GM18873 (cell line): ENCODE results near the gene NFX1.
A peak's percentile ranks its signal among the peaks of the same experiment; 100 is the strongest.

ENCODE experiments used
- ATAC-seq: cut with Tn5 transposase; IDR thresholded peaks from one replicate; pipeline ENCODE4 v1.9.1; 2021; ENCODE audit warnings: mild to moderate bottlenecking, moderate library complexity, moderate number of reproducible peaks; ENCODE audit not compliant: unreplicated experiment, low FRiP score

NFX1 gene

GRCh38 chr9:33265211-33265865 lies 25.0 kb upstream of the NFX1 start:
- ATAC-seq, result no peak

- no peak for ATAC-seq
Measured at GRCh38 chr9:33267151-33267767, 23.1 kb upstream of the NFX1 start.

- no peak for ATAC-seq
Measured at GRCh38 chr9:33270146-33270545, 20.2 kb upstream of the NFX1 start.

GRCh38 chr9:33272061-33272460 lies 18.3 kb upstream of the NFX1 start:
- ATAC-seq, result no peak

- no peak for ATAC-seq
Measured at GRCh38 chr9:33273266-33273971, 16.9 kb upstream of the NFX1 start.

- no peak for ATAC-seq
Measured at GRCh38 chr9:33273972-33274328, 16.4 kb upstream of the NFX1 start.

DNA sequence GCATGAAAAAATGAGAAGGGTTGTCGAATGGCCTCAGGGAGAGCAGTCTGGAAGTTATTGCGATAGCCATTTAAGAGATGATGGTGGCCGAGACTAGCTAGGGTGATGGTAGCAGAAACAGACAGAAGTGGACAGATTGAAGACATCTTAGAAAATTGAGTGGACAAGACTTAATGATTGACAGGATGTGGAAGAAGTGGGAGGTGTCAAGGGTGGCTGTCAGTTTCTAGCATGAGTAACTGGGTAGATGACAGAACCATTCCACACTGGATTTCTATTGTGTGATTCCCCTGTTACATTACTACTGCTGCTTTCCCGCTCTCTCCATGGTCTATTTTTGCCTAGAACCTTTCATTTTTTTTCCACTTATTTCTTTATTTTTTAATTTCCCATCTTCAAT lies 12.8 kb upstream of the NFX1 start:
- ATAC-seq, result no peak

GRCh38 chr9:33285502-33285901 lies 4.8 kb upstream of the NFX1 start:
- no peak for ATAC-seq

DNA sequence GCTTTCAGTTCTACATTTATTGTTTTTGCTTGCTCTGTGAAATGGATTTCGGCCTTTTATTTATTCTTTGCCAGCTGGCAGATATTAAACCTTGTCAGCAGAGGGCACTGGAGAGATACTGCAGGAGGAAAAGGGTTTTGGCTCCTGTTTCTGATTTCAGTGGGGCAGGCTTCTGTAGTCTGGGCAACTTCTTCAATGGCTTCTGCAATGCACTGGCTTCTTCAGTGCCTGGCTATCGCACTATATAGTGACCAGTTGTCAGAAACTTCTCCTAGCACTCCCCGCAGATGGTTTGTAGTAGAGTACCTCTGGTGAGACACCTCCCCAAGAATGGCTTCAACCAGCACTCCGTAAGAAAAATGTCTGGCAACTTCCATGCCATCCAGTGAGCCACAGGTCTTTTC lies 3.2 kb upstream of the NFX1 start:
- no peak for ATAC-seq

DNA sequence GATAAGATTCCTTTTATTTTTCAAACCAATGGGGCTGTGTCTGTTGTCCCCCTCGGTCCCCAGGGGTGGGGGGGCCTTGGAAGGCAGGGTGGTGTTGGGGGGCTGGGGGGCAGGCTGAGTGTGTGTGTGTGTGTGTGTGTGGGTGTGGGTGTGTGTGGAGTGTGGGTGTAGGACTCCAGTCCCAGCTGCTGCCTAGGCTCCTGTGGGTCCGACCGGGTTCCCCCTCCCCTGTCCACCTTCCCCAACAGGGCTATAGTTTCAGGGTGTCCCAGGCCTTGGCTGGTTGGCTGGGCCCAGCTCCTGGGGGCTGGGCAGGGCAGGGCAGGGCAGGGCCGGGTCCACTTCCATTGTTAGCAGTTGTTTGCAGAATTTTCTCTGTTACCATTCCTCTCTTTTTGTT lies 2.1 kb upstream of the NFX1 start:
- no peak for ATAC-seq

GRCh38 chr9:33288828-33289483 lies 1.4 kb upstream of the NFX1 start:
- no peak for ATAC-seq

GRCh38 chr9:33289496-33289895 lies 820 bp upstream of the NFX1 start:
- ATAC-seq, result no peak

DNA sequence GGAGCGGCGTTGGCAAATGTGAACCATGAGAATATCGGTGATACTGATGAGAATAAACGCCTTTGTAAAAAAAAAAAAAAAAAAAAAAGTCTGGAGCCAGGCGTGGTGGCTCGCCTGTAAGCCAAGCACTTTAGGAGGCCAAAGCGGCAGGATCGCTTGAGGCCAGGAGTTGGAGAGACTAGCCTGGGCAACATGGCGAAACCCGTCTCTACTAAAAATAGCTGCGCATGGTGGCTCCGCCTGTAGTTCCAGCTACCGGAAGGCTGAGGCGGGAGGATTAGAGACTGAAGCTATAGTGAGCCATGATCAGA lies 425 bp upstream of the NFX1 start:
- ATAC-seq, result no peak

- ATAC-seq, result peak; percentile 1
Measured at GRCh38 chr9:33291031-33291397, 698 bp downstream of the NFX1 start.

DNA sequence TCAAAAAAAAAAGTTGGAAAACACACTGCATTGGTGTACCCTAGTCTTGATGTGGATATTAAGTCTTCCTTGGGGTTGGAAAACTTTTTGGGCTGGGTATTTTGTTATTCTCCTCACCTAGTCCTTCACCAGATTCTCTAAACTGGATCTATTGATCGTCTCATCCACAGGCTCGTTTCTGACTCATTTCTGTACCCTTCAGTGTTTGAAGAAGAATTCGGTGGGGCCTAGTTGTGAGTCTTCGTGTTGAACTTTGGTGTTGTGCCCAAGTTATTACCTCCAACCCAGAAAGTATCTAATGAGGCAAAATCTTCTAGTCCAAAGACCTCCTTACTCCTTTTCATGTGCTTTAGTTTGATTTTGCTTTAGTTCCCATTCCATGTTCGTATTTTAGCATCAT lies 1.6 kb downstream of the NFX1 start:
- ATAC-seq, result no peak

DNA sequence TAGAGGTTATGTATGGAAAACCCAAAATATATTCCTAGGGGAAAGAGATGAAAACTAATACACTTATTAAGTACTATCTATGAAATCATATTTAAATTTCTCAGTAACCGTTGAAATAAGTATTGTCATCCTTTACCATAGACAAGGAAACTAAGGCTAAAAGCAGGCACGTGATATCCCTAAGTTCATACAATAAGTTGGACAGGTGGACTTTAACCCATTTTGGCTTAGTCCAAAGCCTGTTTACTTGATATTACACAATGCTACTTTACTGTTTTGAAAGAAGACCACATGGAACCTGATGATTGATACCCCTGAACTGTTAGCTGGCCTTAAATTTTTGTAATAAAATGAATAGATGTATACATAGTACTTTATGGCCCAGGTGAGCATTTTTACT lies 3.5 kb downstream of the NFX1 start:
- no peak for ATAC-seq

GRCh38 chr9:33294670-33295432 lies 4.5 kb downstream of the NFX1 start:
- ATAC-seq, result no peak

- no peak for ATAC-seq
Measured at GRCh38 chr9:33295571-33295970, 5.3 kb downstream of the NFX1 start.

- ATAC-seq, result peak; percentile 89
Measured at GRCh38 chr9:33297432-33297831, 7.1 kb downstream of the NFX1 start.

- ATAC-seq, result no peak
Measured at GRCh38 chr9:33300546-33300945, 10.2 kb downstream of the NFX1 start.

DNA sequence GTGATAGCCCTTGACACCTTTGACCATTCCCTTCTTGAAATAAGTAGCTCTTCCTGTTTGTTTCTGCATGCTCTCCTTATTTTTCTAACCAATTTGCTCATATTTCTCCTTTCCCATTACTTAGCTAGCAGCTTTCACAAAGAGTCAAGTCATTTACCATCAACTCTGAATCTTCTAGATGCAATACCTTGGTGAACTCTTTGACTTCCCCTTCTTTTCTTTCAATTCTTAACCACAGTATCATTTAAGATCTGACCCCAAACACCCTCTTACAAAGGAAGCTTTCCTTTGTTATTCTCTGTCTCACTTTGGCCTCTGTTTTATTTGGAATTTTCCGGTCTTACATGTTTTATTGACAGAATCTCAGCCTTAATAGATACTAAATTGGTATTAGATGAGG lies 14.0 kb downstream of the NFX1 start:
- ATAC-seq, result no peak
